Upper lobe of right lung (tissue), 1 donor: Measurements from ENCODE around the gene PIK3R3. TPM values are rescaled to one million over a fixed set of nuclear protein-coding genes. Genes with fewer than 3 reads are reported as not detected.
A peak's percentile ranks its signal among the peaks of the same experiment; 100 is the strongest.

Experiments used
- ATAC-seq: fragments of 200-7000 bp; cut with Tn5 transposase; one replicate; pipeline ENCODE4 v1.9.1; 2020; ENCODE audit warnings: mild to moderate bottlenecking, moderate library complexity
- DNase-seq: peaks from one replicate; pipeline ENCODE4 v3.0.0-alpha.2; 2020
- H3K27ac ChIP-seq: fragments of 200-600 bp; one replicate; pipeline ENCODE4 v1.8.0; 2022
- H3K27me3 ChIP-seq: fragments of 200-600 bp; one replicate; pipeline ENCODE4 v1.8.0; 2022; ENCODE audit warnings: mild to moderate bottlenecking
- H3K36me3 ChIP-seq: fragments of 200-600 bp; one replicate; pipeline ENCODE4 v1.8.0; 2022
- H3K4me1 ChIP-seq: fragments of 200-600 bp; one replicate; pipeline ENCODE4 v1.8.0; 2022
- H3K4me3 ChIP-seq: fragments of 200-600 bp; one replicate; pipeline ENCODE4 v1.8.0; 2022; ENCODE audit warnings: mild to moderate bottlenecking
- H3K9me3 ChIP-seq: fragments of 200-600 bp; one replicate; pipeline ENCODE4 v1.8.0; 2022
- intact Hi-C: fragments of 100-400 bp; cut with DNase I; formaldehyde crosslinking; loops from one replicate; pipeline ENCODE4 v1.11.0; 2022
- total RNA-seq: library from RNA; stranded (reverse); fragmentation: NEBNext Ultra II Directional; extraction: Animal tissue kit (Norgen Biotek cat#: 25700); gene quantifications from one replicate; pipeline ENCODE4 v1.2.1, GENCODE V29; 2021
- TF ChIP-seq, protein P1 (sequence below): fragments of 200-600 bp; IDR thresholded peaks from one replicate; pipeline ENCODE4 v1.8.0; 2022; ENCODE audit warnings: antibody characterized with exemption
- donor health status: DM: no; HTN: yes; CAD: no; lungs with severe emphysema.

The PIK3R3 gene
- total RNA-seq, 1 donor from 2014 or later: 79.8 TPM

DNA sequence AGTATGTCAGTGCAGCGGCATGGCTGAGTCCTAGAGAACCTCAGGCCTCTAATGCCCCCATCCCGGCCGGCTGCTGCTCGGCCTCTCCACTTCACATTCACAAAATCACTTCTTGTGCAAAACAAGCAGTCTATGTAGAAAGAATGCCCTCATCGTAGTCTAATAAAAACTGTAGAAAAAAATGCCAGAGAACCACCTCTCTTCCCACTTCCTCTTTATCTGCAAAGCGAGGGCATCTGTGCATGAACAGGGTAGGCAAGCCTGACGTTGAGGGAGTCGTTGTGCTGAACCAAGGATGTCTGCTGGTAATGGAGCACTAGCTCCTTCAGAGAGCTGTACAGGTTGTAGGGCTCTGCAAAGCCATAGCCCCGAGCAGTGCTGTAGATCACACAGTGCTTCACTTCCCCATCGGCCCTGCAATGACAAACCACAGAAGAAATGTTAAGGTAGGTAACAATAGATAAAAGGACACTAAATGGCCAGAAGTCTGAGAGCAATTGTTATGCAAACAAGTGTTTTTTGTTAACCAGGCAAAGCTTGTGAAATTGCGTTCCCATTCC lies 88.9 kb downstream of the PIK3R3 start:
- intact Hi-C loops: no loop called here
- peak; percentile 49 for ATAC-seq

DNA sequence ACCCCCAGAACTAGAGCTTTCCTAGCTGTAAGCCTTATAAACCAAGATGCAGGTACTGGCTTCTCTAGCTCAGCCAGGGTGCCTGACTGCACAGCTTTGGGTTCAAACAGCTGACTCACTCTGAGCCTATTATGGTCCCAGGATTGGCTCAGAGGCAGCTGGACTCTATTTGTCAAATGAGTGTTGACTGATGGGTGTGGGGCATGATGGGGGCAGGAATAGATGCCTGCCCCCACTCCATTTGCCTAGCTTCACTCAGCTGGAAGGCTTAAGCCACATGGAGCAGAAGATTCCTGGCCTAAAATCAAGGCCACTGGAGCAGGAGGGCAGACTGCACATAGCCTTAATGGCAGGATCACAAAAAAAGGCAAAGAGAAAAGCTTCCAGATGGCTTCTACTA lies 90.5 kb downstream of the PIK3R3 start:
- ATAC-seq (no peak), DNase-seq (no peak)
- H3K27me3 ChIP-seq: no peaks in the 10 kb centered on the region
- no peak overlapping the region for H3K4me3 ChIP-seq
- peaks cover 16% of the 10 kb centered on the region for H3K4me1 ChIP-seq
- TF ChIP-seq, protein P1, sequence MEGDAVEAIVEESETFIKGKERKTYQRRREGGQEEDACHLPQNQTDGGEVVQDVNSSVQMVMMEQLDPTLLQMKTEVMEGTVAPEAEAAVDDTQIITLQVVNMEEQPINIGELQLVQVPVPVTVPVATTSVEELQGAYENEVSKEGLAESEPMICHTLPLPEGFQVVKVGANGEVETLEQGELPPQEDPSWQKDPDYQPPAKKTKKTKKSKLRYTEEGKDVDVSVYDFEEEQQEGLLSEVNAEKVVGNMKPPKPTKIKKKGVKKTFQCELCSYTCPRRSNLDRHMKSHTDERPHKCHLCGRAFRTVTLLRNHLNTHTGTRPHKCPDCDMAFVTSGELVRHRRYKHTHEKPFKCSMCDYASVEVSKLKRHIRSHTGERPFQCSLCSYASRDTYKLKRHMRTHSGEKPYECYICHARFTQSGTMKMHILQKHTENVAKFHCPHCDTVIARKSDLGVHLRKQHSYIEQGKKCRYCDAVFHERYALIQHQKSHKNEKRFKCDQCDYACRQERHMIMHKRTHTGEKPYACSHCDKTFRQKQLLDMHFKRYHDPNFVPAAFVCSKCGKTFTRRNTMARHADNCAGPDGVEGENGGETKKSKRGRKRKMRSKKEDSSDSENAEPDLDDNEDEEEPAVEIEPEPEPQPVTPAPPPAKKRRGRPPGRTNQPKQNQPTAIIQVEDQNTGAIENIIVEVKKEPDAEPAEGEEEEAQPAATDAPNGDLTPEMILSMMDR: no peak
- intact Hi-C loops: no loop called here
- H3K36me3 ChIP-seq: no peaks in the 10 kb centered on the region
- no peaks in the 10 kb centered on the region for H3K9me3 ChIP-seq
- H3K27ac ChIP-seq: no peak overlapping the region

More for the DNA sequence above, 88.9 kb downstream of the PIK3R3 start:
- no peaks in the 10 kb centered on the region for H3K36me3 ChIP-seq
- H3K27ac ChIP-seq: no peak overlapping the region
- DNase-seq: no peak
- H3K4me3 ChIP-seq: no peak overlapping the region
- peaks cover 10% of the 10 kb centered on the region for H3K4me1 ChIP-seq
- H3K9me3 ChIP-seq: no peaks in the 10 kb centered on the region
- TF ChIP-seq, protein P1: no peak
- no peaks in the 10 kb centered on the region for H3K27me3 ChIP-seq

DNA sequence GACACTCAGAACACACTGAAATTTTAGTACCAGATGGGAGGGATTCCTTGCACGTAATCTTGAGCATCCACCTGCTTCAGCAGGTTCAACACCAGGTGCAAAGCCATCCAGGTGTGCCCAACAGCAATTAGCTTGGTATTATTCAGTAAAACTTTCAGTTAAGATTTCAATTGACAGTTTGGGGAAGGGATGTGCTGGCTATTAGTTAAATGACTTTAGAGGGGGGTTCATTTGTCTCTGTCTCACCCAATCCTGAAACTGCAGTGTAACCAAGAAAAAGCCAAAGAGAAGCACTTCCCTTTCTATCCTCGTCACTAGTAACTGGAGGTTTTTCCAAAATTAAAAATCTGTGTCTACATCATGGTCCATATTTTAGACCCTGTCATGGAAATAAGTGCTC lies 90.9 kb downstream of the PIK3R3 start:
- DNase-seq: no peak
- ATAC-seq: no peak
- H3K9me3 ChIP-seq: no peaks in the 10 kb centered on the region
- H3K27me3 ChIP-seq: no peaks in the 10 kb centered on the region
- H3K27ac ChIP-seq: no peak overlapping the region
- no peaks in the 10 kb centered on the region for H3K36me3 ChIP-seq
- TF ChIP-seq, protein P1: no peak
- intact Hi-C loops: no loop called here
- H3K4me1 ChIP-seq: peaks cover 16% of the 10 kb centered on the region
- H3K4me3 ChIP-seq: no peak overlapping the region

DNA sequence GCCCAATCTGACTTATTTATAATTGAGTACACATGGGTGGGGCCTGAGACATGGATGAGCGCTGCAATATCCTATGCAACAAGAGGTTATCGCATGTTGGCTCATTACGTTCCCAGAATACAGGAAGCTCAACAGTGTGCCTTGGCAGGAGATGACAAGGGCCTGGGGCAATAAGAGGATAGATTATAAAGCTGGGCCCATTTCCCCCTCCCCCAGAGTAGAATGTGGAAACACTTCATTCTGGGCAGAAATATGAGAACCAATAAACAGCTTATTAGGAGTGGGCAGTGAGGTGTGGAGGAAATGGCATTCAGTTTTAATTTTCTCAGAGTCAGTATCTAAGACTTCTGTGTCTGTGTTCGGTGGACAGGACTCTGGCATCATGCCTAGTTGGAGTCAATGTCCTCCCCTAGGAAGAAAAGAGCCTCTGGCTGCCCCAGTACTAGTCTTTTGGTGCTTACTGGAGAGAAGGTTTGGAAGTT lies 92.8 kb downstream of the PIK3R3 start:
- H3K4me3 ChIP-seq: no peak overlapping the region
- intact Hi-C loops: no loop called here
- H3K36me3 ChIP-seq: no peaks in the 10 kb centered on the region
- H3K27ac ChIP-seq: no peak overlapping the region
- no peaks in the 10 kb centered on the region for H3K9me3 ChIP-seq
- no peaks in the 10 kb centered on the region for H3K27me3 ChIP-seq
- peaks cover 16% of the 10 kb centered on the region for H3K4me1 ChIP-seq
- TF ChIP-seq, protein P1: no peak
- ATAC-seq: peak; percentile 37
- DNase-seq: no peak

DNA sequence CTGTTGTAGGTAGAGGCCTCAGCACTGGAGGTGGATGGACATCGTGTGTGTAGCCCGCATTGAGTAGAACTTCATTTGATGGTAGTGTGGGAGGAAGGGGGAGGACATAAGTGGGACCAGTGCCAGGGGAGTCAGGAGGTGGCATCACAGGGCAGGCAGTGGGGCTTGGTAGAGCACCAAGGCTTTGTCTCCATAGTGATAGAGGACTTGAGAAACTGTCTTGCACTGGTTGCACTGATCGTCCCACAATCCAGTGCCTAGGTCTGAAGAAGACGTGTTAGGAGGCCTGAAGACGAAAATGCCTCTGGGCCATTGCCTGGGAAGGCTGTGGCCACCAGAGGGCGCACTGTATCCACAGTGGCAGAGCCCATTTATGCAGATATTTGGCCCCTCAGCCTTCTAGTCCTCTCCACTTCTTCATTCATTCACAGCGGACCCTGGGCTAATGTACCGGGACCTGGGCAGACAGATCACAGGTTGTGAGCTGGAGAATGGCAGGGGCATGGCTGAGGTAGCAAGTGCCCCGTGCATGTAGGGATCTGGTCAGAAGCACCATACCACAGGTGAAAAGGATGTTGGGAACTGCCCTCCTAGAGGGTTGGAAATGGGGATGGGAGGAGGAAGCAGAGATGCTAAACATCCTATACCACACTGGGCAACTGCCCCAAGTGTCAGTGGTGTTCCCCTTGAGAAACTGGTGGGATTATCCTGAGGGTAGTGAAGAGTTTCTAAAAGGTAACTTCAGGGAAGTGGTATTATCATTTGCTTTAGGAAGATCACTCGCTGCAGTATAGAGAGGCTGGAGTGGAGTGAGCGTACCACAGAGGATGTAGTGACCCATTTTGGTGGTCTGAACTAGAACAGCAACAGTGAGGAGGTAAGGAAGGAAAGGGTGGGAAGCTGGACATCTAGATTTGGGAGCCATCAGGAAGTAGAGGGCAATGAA lies 95.3 kb downstream of the PIK3R3 start:
- Histone ChIP-seq H3K36me3 (peaks cover 6% of the 10 kb centered on the region), H3K9me3 (no peaks in the 10 kb centered on the region), H3K27me3 (no peaks in the 10 kb centered on the region), H3K27ac (peak overlapping the region; percentile 11), H3K4me3 (no peak overlapping the region), H3K4me1 (peaks cover 16% of the 10 kb centered on the region)
- DNase-seq (peak; percentile 91), ATAC-seq (peak; percentile 90)
- TF ChIP-seq, protein P1: peak; percentile 99
- intact Hi-C loops: loop anchor here (2.0 kb wide), 1 partner anchor 142 kb away; no protein-coding TSS in a partner anchor
